Ovary (tissue), 3 donors: ENCODE measurements around the gene GAB3.

Source experiments
- CTCF ChIP-seq, 3 donors: fragments of 450-650 bp in 2 of 3; fragments of 200-600 bp in 1 of 3; IDR thresholded peaks; one replicate each; pipeline versions ENCODE4 v1.5.1 to v1.8.0; 2016 to 2022; ENCODE audit warnings: antibody characterized with exemption in 3 of 3, mild to moderate bottlenecking in 1 of 3
- POLR2A ChIP-seq: fragments of 450-650 bp; IDR thresholded peaks from one replicate; pipeline ENCODE4 v1.6.1; 2017; ENCODE audit warnings: antibody characterized with exemption, mild to moderate bottlenecking, moderate library complexity
- donor health status: DM: no; HTN: no; CAD: no.

- no peak for TF ChIP-seq CTCF (IDR thresholded peaks at IDR 0.05)
- TF ChIP-seq POLR2A: no peak
Observed at GRCh38 chrX:154658187-154658586, 92.7 kb downstream of the GAB3 start.
